Right ventricle myocardium superior (tissue), 1 donor: ENCODE results near the gene ADD2. TPM values are rescaled to one million over a fixed set of nuclear protein-coding genes. Genes with fewer than 3 reads are reported as not detected.
"Not testable (repeated sequence)": the region's sequence is repeated elsewhere in the genome, so short reads cannot be mapped to it uniquely, and the experiment has no call there.

ENCODE experiments used
- ATAC-seq: fragments of 200-7000 bp; cut with Tn5 transposase; one replicate; pipeline ENCODE4 v1.9.1; 2020; ENCODE audit warnings: mild to moderate bottlenecking; ENCODE audit not compliant: poor library complexity
- DNase-seq: peaks from one replicate; pipeline ENCODE4 v3.0.0-alpha.2; 2020
- intact Hi-C: fragments of 100-400 bp; cut with DNase I; formaldehyde crosslinking; loops from one replicate; pipeline ENCODE4 v1.11.2; 2022
- long read RNA-seq: library from polyadenylated mRNA; unstranded; transcript quantifications from one replicate; pipeline ENCODE4 v2.0.0, GENCODE V29; 2021
- total RNA-seq: library from RNA; stranded (reverse); fragmentation: NEBNext Ultra II Directional; extraction: Animal tissue kit (Norgen Biotek cat#: 25700); gene quantifications from one replicate; pipeline ENCODE4 v1.2.1, GENCODE V29; 2021
- donor health status: DM: no; HTN: yes; CAD: no; lungs with severe emphysema.

The ADD2 gene
- total RNA-seq, result 2.0 TPM
- long read RNA-seq, full-length matches to known transcripts, result 1 of 1 reads
- long read RNA-seq, partial matches to known transcripts, result 0 of 1 reads
- long read RNA-seq, other reads (novel, unspliced or antisense), result 0 of 1 reads

- ATAC-seq (peak; percentile 69), DNase-seq (peak; percentile 47)
- intact Hi-C loops, result no loop called here
Observed at GRCh38 chr2:70767699-70768589, at the start of gene ADD2. Gene ADD2, minus strand, starts transcription at chr2:70768200. Its CDS starts 61,792 bp downstream, at chr2:70706408.

- DNase-seq (no peak), ATAC-seq (no peak)
- intact Hi-C loops, result no loop called here
Observed at GRCh38 chr2:70817284-70817954, 49.4 kb upstream of the ADD2 start.

GRCh38 chr2:70816726-70817125 lies 48.7 kb upstream of the ADD2 start:
- no peak for DNase-seq
- intact Hi-C loops, result no loop called here
- no peak for ATAC-seq

- no peak for ATAC-seq
- no peak for DNase-seq
- intact Hi-C loops, result no loop called here
Observed at GRCh38 chr2:70808983-70809958, 41.3 kb upstream of the ADD2 start.

GRCh38 chr2:70807828-70808118 lies 39.8 kb upstream of the ADD2 start:
- DNase-seq (no peak), ATAC-seq (no peak)
- intact Hi-C loops, result no loop called here

- no peak for ATAC-seq
- DNase-seq, result no peak
- intact Hi-C loops, result no loop called here
Observed at GRCh38 chr2:70807102-70807827, 39.3 kb upstream of the ADD2 start.

GRCh38 chr2:70806620-70807019 lies 38.6 kb upstream of the ADD2 start:
- ATAC-seq, result no peak
- intact Hi-C loops, result no loop called here
- no peak for DNase-seq

- DNase-seq, result no peak
- no peak for ATAC-seq
- intact Hi-C loops, result no loop called here
Observed at GRCh38 chr2:70806013-70806412, 38.0 kb upstream of the ADD2 start.

- DNase-seq (no peak), ATAC-seq (no peak)
- intact Hi-C loops, result no loop called here
Observed at GRCh38 chr2:70801607-70802263, 33.7 kb upstream of the ADD2 start.

- intact Hi-C loops, result loop anchor here (10.0 kb wide), 1 partner anchor 145 kb away; no protein-coding TSS in a partner anchor
- DNase-seq (no peak), ATAC-seq (no peak)
Observed at GRCh38 chr2:70799706-70800105, 31.7 kb upstream of the ADD2 start.

- not testable (repeated sequence) for ATAC-seq, DNase-seq
- intact Hi-C loops, result loop anchor here (10.0 kb wide), 1 partner anchor 147 kb away; no protein-coding TSS in a partner anchor
Observed at GRCh38 chr2:70797996-70798395, 30.0 kb upstream of the ADD2 start.

GRCh38 chr2:70797506-70797905 lies 29.5 kb upstream of the ADD2 start:
- intact Hi-C loops, result loop anchor here (10.0 kb wide), 1 partner anchor 147 kb away; no protein-coding TSS in a partner anchor

GRCh38 chr2:70796262-70796661 lies 28.3 kb upstream of the ADD2 start:
- intact Hi-C loops, result loop anchor here (10.0 kb wide), 1 partner anchor 149 kb away; no protein-coding TSS in a partner anchor
- ATAC-seq (no peak), DNase-seq (no peak)

More at GRCh38 chr2:70797506-70797905, 29.5 kb upstream of the ADD2 start:
- ATAC-seq (no peak), DNase-seq (no peak)

- DNase-seq (no peak), ATAC-seq (no peak)
- intact Hi-C loops, result loop anchor here (10.0 kb wide), 1 partner anchor 149 kb away; no protein-coding TSS in a partner anchor
Observed at GRCh38 chr2:70795164-70795995, 27.4 kb upstream of the ADD2 start.

GRCh38 chr2:70793450-70793849 lies 25.4 kb upstream of the ADD2 start:
- intact Hi-C loops, result loop anchor here (10.0 kb wide), 1 partner anchor 151 kb away; no protein-coding TSS in a partner anchor
- no peak for DNase-seq

GRCh38 chr2:70790136-70790828 lies 22.3 kb upstream of the ADD2 start, which contains the start of gene FIGLA:
Gene FIGLA, minus strand, starts transcription at chr2:70790643. Its CDS starts 5 bp downstream, at chr2:70790638.
- DNase-seq, result no peak
- ATAC-seq, result peak; percentile 45
- intact Hi-C loops, result loop anchor here (10.0 kb wide), 1 partner anchor 155 kb away; no protein-coding TSS in a partner anchor

More at GRCh38 chr2:70793450-70793849, 25.4 kb upstream of the ADD2 start:
- no peak for ATAC-seq
